ENCODE measurements around the gene KRTCAP2. TPM values are rescaled to one million over a fixed set of nuclear protein-coding genes. Genes with fewer than 3 reads are reported as not detected.

The KRTCAP2 gene
- total and polyA plus RNA-seq, 3 donors from 2014 or later: 242 to 397 (median 255) TPM

DNA sequence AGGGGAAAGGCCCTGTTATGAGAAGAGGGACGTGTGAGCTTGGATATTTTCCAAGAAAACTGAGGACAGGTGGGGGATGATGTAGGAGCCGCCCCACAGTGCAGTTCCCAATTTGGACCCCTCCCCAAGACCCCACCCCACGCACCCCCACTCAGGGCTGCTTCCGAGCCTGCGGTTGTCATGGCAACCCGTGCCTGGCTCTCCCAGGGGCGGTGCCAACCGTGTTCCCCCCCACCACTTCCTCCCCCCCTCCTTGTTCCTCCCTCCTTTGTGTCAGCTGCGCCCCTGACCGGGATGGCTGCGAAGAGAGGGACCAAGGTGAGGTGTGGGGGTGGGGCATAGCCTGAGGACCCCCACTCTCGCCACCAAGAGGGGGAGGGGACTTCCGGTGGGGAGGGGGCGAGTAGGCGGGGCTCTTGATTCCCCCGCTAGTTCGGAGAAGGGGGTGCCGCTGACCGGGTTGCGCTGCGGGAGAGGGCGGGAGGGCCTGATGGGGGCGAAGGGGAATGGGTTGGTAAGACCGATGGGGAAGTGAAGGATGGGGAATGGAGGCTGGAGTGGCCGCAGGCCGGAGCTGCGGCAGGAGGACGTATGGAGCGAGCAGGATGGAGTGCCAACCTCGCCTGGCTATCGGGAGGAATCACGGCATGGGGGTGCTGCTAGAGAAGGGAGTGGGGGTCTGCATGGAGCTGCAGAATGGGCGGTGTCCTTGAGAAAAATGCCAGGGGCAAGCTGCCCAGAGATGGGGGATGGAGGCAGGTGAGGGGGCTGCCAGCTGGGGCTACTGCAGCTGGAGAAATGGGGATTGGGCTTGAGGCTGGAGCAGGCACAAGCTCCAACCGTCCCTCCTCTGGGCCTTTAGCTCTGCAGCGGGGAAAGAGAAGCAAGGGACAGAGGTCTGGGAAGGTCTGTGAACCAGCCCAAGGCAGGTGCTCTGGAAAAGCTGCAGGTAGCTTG lies 1.5 kb upstream of the KRTCAP2 start:
- WGBS, 2 donors: 4 to 8% methylated on average over 24 to 35 of the region's 35 CpGs
- no peak for TF ChIP-seq POLR2A (IDR thresholded peaks at IDR 0.05)
- TF ChIP-seq, protein P1, sequence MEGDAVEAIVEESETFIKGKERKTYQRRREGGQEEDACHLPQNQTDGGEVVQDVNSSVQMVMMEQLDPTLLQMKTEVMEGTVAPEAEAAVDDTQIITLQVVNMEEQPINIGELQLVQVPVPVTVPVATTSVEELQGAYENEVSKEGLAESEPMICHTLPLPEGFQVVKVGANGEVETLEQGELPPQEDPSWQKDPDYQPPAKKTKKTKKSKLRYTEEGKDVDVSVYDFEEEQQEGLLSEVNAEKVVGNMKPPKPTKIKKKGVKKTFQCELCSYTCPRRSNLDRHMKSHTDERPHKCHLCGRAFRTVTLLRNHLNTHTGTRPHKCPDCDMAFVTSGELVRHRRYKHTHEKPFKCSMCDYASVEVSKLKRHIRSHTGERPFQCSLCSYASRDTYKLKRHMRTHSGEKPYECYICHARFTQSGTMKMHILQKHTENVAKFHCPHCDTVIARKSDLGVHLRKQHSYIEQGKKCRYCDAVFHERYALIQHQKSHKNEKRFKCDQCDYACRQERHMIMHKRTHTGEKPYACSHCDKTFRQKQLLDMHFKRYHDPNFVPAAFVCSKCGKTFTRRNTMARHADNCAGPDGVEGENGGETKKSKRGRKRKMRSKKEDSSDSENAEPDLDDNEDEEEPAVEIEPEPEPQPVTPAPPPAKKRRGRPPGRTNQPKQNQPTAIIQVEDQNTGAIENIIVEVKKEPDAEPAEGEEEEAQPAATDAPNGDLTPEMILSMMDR (IDR thresholded peaks at IDR 0.05): no peak
- Histone ChIP-seq H3K4me3 (peak overlapping the region; percentile 92 to 98), H3K27me3 (no peaks in the 10 kb centered on the region), H3K4me1 (peaks cover 10% of the 10 kb centered on the region), H3K9me3 (no peaks in the 10 kb centered on the region), H3K27ac (no peak overlapping the region), H3K36me3 (ENCODE audit: low read depth, missing control alignments) (no peaks in the 10 kb centered on the region)
- intact Hi-C loops (cut with DNase I; ENCODE audit: low total_unique reads): no loop called here
- no peak for DNase-seq

DNA sequence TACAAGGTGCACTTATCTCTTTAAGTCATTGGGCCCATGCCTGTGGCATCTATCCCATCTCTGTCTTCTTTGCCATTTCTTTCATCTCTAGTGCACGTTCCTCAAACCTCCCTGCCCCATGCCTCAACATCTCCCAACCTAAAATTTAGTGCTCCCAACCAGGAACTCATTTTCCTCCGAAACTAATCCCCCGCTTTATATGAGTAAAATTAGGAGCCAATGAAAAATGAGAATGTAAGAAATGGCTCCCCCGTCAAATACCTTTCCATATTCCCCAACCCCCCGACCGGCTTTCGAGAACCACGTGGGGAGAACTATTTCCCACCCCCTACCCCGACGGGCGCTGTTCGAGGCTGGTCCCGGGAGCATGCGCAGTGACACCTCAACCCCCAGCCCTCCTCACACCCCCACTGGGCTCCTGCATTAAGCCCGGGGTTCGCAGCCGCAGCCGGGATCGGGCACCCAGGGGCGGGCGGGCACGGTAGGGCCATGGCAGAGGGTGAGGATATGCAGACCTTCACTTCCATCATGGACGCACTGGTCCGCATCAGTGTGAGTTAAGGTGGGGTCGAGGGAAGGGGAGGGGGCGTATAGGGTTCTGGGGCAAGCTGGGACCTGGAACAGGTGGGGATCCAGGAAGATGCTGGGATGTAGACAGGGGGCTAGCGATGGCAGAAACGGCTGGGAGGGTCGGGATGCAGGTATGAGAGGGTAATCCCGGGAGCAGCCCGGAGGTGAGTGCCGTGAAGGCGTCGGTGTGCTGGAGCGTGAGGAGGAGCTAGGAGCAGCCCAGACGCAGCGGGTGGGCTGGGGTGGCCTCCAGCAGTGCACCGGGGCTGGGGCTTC lies 597 bp upstream of the KRTCAP2 start, which contains the start of gene TRIM46:
Gene TRIM46 (plus strand): TSS at position 372 of the 846 bp plus-strand sequence. CDS start 118 bp downstream, at position 490.
- no peak for DNase-seq
- 1 to 2% methylated on average over 33 to 38 of the region's 38 CpGs for WGBS, 2 donors

DNA sequence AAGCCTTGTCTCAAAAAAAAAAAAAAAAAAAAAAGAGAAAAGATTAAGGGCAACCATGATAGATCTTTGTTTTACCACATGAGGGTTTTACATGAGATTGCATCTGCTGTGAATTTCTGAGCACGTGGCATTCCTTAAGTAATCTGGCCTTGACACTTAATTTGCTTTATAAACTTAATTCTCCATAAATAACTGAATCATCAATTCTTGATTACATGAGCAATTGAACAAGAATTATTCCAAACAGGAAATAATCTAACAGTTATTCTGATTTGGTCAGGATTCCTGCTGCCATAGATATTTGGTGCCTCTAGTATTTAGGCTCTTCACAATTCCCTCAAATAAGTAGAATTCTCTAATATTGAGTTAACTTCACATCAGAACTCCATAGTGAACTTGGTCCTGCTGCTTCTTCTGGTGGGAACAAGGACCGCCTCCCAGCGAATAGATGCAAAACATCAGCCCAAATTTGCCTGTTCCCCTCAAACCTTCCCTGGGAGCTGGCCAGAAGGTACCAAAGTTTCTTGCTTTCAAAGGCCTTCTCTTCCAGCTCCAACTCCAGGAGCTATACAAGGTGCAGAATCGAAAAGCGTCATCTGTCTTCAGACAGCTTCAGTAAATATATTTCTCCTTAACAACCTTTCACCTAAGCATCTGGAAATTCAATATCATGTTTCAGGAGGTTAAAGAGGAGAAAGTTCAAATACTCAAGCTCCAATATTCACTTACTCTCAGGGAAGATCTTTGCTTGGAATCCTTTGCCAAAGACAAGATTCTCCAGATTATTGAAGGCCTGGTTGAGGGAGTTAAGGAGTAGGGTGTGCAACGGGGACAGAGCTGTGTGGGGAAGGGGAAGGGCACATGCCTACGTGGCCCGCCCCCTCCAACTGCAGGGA lies 1.0 kb downstream of the KRTCAP2 start:
- TF ChIP-seq, protein P1 (IDR thresholded peaks at IDR 0.05): no peak
- no peak for TF ChIP-seq POLR2A (IDR thresholded peaks at IDR 0.05)
- Histone ChIP-seq H3K36me3 (ENCODE audit: low read depth, missing control alignments) (no peaks in the 10 kb centered on the region), H3K4me1 (peaks cover 26% of the 10 kb centered on the region), H3K27ac (peak overlapping the region; percentile 94 to 97), H3K4me3 (peak overlapping the region; percentile 92 to 98), H3K27me3 (no peaks in the 10 kb centered on the region), H3K9me3 (no peaks in the 10 kb centered on the region)
- intact Hi-C loops (cut with DNase I; ENCODE audit: low total_unique reads): no loop called here
- DNase-seq: no peak
- 30 to 33% methylated on average over 8 of the region's 8 CpGs for WGBS, 2 donors

More for the DNA sequence above, 597 bp upstream of the KRTCAP2 start, which contains the start of gene TRIM46:
- no peaks in the 10 kb centered on the region for H3K27me3 ChIP-seq
- no peaks in the 10 kb centered on the region for H3K36me3 ChIP-seq (ENCODE audit: low read depth, missing control alignments)
- no peaks in the 10 kb centered on the region for H3K9me3 ChIP-seq
- TF ChIP-seq POLR2A (IDR thresholded peaks at IDR 0.05): no peak
- TF ChIP-seq, protein P1 (IDR thresholded peaks at IDR 0.05): no peak
- intact Hi-C loops (cut with DNase I; ENCODE audit: low total_unique reads): no loop called here
- H3K4me3 ChIP-seq: peak within 1 kb of the TSS; percentile 92 to 98
- H3K4me1 ChIP-seq: peaks cover 17% of the 10 kb centered on the region
- peak within 1 kb of the TSS; percentile 94 to 97 for H3K27ac ChIP-seq

DNA sequence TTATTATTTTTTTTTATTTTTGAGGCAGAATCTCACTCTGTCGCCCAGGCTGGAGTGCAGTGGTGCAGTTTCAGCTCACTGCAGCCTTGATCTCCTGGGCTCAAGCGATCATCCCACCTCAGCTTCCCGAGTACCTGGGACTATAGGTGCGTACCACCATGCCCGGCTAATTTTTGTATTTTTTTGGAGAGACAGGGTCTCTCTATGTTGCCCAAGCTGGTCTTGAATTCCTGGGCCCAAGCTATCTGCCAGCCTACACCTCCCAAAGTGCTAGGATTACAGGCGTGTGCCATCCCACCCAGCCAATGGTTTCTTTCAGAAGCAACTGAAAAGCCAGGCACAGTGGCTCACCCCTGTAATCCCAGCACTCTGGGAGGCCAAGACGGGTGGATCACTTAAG lies 2.3 kb downstream of the KRTCAP2 start:
- intact Hi-C loops (cut with DNase I; ENCODE audit: low total_unique reads): no loop called here
- no peak for DNase-seq
- Histone ChIP-seq H3K27me3 (no peaks in the 10 kb centered on the region), H3K36me3 (ENCODE audit: low read depth, missing control alignments) (no peaks in the 10 kb centered on the region), H3K27ac (no peak overlapping the region), H3K4me1 (peaks cover 28% of the 10 kb centered on the region), H3K9me3 (no peaks in the 10 kb centered on the region), H3K4me3 (no peak overlapping the region)
- no peak for TF ChIP-seq POLR2A (IDR thresholded peaks at IDR 0.05)
- TF ChIP-seq, protein P1 (IDR thresholded peaks at IDR 0.05): no peak
- WGBS, 2 donors: 80 to 93% methylated on average over 7 of the region's 7 CpGs
